Urothelium cell line (cell line): Measurements from ENCODE around the gene ARMC3.

Experiments used
- DNase-seq: peaks from one replicate; pipeline ENCODE4 v3.0.0; 2011; ENCODE audit warnings: low spot score, mixed read lengths
- FAIRE-seq: peaks from 2 replicates; lab custom pipeline; 2011; peaks lifted over from hg19 to GRCh38; lab: Jason Lieb, UNC

Gene ARMC3

GRCh38 chr10:22990443-22990842 is 62.6 kb downstream of the ARMC3 start:
- DNase-seq (no peak), FAIRE-seq (no peak)

GRCh38 chr10:22992075-22992474 is 64.2 kb downstream of the ARMC3 start:
- FAIRE-seq, result no peak
- no peak for DNase-seq

- FAIRE-seq (no peak), DNase-seq (no peak)
Observed at GRCh38 chr10:22992621-22993020, 64.8 kb downstream of the ARMC3 start.

GRCh38 chr10:22993314-22993713 is 65.5 kb downstream of the ARMC3 start:
- FAIRE-seq, result no peak
- DNase-seq, result no peak

GRCh38 chr10:22997096-22997495 is 69.2 kb downstream of the ARMC3 start:
- FAIRE-seq, result no peak
- no peak for DNase-seq

- FAIRE-seq (no peak), DNase-seq (no peak)
Observed at GRCh38 chr10:22998091-22998490, 70.2 kb downstream of the ARMC3 start.

- DNase-seq (no peak), FAIRE-seq (no peak)
Observed at GRCh38 chr10:22999942-23000341, 72.1 kb downstream of the ARMC3 start.

- FAIRE-seq, result no peak
- DNase-seq, result no peak
Observed at GRCh38 chr10:23001901-23002516, 74.2 kb downstream of the ARMC3 start.

- DNase-seq, result no peak
- FAIRE-seq, result no peak
Observed at GRCh38 chr10:23005150-23005549, 77.3 kb downstream of the ARMC3 start.

GRCh38 chr10:23013581-23014335 is 85.9 kb downstream of the ARMC3 start:
- FAIRE-seq (no peak), DNase-seq (no peak)

- FAIRE-seq, result no peak
Observed at GRCh38 chr10:23015021-23015707, 87.3 kb downstream of the ARMC3 start.

GRCh38 chr10:23016636-23017035 is 88.8 kb downstream of the ARMC3 start:
- FAIRE-seq (no peak), DNase-seq (no peak)

More at GRCh38 chr10:23015021-23015707, 87.3 kb downstream of the ARMC3 start:
- DNase-seq, result no peak

- DNase-seq, result no peak
- FAIRE-seq, result no peak
Observed at GRCh38 chr10:23019633-23020032, 91.8 kb downstream of the ARMC3 start.

- DNase-seq, result no peak
- no peak for FAIRE-seq
Observed at GRCh38 chr10:23021430-23021829, 93.6 kb downstream of the ARMC3 start.

GRCh38 chr10:23024002-23024401 is 96.1 kb downstream of the ARMC3 start:
- FAIRE-seq (no peak), DNase-seq (no peak)

- DNase-seq, result no peak
- no peak for FAIRE-seq
Observed at GRCh38 chr10:23031318-23031717, 103.5 kb downstream of the ARMC3 start.

GRCh38 chr10:23034790-23035189 is 106.9 kb downstream of the ARMC3 start:
- FAIRE-seq (no peak), DNase-seq (no peak)

- FAIRE-seq (no peak), DNase-seq (no peak)
Observed at GRCh38 chr10:23035569-23035968, 107.7 kb downstream of the ARMC3 start.

- DNase-seq (no peak), FAIRE-seq (no peak)
Observed at GRCh38 chr10:23037152-23037551, 109.3 kb downstream of the ARMC3 start.

- DNase-seq (no peak), FAIRE-seq (no peak)
Observed at GRCh38 chr10:23037561-23037960, 109.7 kb downstream of the ARMC3 start.

GRCh38 chr10:23038172-23038571 is 110.3 kb downstream of the ARMC3 start:
- no peak for FAIRE-seq
- DNase-seq, result no peak

- FAIRE-seq (no peak), DNase-seq (no peak)
Observed at GRCh38 chr10:23040002-23040401, 112.1 kb downstream of the ARMC3 start.
